Calu3 (cell line): ENCODE data around the gene KITLG. TPM values are rescaled to one million over a fixed set of nuclear protein-coding genes. Genes with fewer than 3 reads are reported as not detected.
"Not testable (repeated sequence)": the region's sequence is repeated elsewhere in the genome, so short reads cannot be mapped to it uniquely, and the experiment has no call there.

Experiments used
- BruUV-seq: library from RNA; stranded (reverse); fragments of 400-500 nt; replicated peaks from 2 replicates; lab custom pipeline; 2021; lab: Mats Ljungman, UMichigan
- CTCF ChIA-PET: fragments of 300-600 bp; sonication (Branson Sonifier 250); formaldehyde crosslinking; loops from one replicate; lab custom pipeline; 2022; ENCODE audit warnings: antibody characterized with exemption; lab: Charles Lee
- DNase-seq: peaks from one replicate; pipeline ENCODE4 v3.0.0; 2022
- H3K27ac Mint-ChIP-seq: one replicate; pipeline ENCODE4 v1.8.0; 2022; ENCODE audit warnings: mixed read lengths; ENCODE audit not compliant: unreplicated experiment
- H3K27me3 Mint-ChIP-seq: one replicate; pipeline ENCODE4 v1.8.0; 2022; ENCODE audit warnings: mixed read lengths; ENCODE audit not compliant: unreplicated experiment
- H3K36me3 Mint-ChIP-seq: one replicate; pipeline ENCODE4 v1.8.0; 2022; ENCODE audit warnings: mild to moderate bottlenecking, moderate library complexity, mixed read lengths; ENCODE audit not compliant: insufficient read depth, unreplicated experiment
- H3K4me1 Mint-ChIP-seq: one replicate; pipeline ENCODE4 v1.8.0; 2022; ENCODE audit warnings: mild to moderate bottlenecking, low read depth, mixed read lengths; ENCODE audit not compliant: unreplicated experiment
- H3K4me3 Mint-ChIP-seq: one replicate; pipeline ENCODE4 v1.8.0; 2022; ENCODE audit warnings: mild to moderate bottlenecking, low read depth, moderate library complexity, mixed read lengths; ENCODE audit not compliant: unreplicated experiment
- H3K9me3 Mint-ChIP-seq: one replicate; pipeline ENCODE4 v1.8.0; 2022; ENCODE audit warnings: low read depth, mixed read lengths; ENCODE audit not compliant: unreplicated experiment
- intact Hi-C: fragments of 100-400 bp; cut with micrococcal nuclease; formaldehyde crosslinking; loops from one replicate; pipeline ENCODE4 v1.10.0; 2022; ENCODE audit not compliant: unreplicated experiment
- total RNA-seq: library from RNA; stranded (reverse); gene quantifications from 2 replicates; pipeline ENCODE4 v1.2.3, GENCODE V29; 2022
- TF ChIP-seq, protein P1 (sequence below): fragments of 200-600 bp; IDR thresholded peaks from one replicate; pipeline ENCODE4 v1.8.0; 2022; ENCODE audit warnings: antibody characterized with exemption; ENCODE audit not compliant: unreplicated experiment

The KITLG gene
- total RNA-seq, 1 experiment from 2014 or later, result 29.9 TPM

DNA sequence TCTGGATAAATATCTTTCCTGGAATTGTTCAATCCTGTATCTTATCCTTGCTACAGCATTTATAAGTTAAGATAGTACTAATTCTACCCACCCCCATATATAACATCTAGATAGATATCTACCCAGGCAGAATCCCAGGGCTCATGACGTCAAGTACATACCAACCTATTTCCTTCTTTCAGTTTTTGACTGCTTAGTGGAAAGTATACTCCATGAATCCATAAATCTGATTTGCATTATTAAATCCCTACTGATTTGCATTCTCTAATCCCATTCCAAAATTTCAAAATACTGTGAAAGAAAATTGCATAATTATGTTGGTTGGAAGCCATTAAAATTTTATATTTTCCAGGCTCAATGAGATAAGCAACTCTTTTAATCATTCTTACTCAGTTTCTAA, 111.7 kb downstream of the KITLG start:
- H3K4me3 Mint-ChIP-seq, result no peak overlapping the region
- no peak for DNase-seq
- CTCF ChIA-PET, result no interaction called here
- no TSS peak for BruUV-seq
- peaks cover 6% of the 10 kb centered on the region for H3K9me3 Mint-ChIP-seq
- no peaks in the 10 kb centered on the region for H3K4me1 Mint-ChIP-seq
- intact Hi-C loops, result no loop called here
- TF ChIP-seq, protein P1, sequence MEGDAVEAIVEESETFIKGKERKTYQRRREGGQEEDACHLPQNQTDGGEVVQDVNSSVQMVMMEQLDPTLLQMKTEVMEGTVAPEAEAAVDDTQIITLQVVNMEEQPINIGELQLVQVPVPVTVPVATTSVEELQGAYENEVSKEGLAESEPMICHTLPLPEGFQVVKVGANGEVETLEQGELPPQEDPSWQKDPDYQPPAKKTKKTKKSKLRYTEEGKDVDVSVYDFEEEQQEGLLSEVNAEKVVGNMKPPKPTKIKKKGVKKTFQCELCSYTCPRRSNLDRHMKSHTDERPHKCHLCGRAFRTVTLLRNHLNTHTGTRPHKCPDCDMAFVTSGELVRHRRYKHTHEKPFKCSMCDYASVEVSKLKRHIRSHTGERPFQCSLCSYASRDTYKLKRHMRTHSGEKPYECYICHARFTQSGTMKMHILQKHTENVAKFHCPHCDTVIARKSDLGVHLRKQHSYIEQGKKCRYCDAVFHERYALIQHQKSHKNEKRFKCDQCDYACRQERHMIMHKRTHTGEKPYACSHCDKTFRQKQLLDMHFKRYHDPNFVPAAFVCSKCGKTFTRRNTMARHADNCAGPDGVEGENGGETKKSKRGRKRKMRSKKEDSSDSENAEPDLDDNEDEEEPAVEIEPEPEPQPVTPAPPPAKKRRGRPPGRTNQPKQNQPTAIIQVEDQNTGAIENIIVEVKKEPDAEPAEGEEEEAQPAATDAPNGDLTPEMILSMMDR, result no peak
- H3K27ac Mint-ChIP-seq, result no peak overlapping the region
- no peaks in the 10 kb centered on the region for H3K36me3 Mint-ChIP-seq
- no peaks in the 10 kb centered on the region for H3K27me3 Mint-ChIP-seq

DNA sequence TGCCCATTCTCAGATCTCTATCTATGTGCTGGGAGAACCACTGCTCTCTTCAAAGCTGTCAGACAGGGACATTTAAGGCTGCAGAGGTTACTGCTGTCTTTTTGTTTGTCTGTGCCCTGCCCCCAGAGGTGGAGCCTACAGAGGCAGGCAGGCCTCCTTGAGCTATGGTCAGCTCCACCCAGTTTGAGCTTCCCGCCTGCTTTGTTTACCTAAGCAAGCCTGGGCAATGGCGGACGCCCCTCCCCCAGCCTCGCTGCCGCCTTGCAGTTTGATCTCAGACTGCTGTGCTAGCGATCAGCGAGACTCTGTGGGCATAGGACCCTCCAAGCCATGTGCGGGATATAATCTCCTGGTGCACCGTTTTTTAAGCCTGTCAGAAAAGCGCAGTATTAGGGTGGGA, 113.6 kb downstream of the KITLG start:
- CTCF ChIA-PET, DNase-seq, BruUV-seq: not testable (repeated sequence)

DNA sequence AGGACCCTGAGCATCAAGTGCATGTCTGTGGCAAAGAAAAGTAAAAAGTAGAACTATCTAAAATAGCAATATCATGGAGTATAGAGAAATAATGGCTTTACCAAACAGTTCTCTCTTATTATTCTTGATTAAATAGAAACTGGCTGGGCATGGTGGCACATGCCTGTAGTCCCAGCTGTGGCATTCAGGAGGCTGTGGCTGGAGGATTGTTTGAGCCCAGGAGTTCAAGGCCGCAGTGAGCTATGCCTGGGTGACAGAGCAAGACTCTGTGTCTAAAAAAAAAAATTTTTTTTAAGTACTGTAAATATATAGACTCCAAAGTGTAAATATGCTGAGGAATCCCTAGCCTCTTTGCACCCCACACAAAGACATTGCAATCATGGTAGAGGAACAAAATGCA, 121.9 kb downstream of the KITLG start:
- Mint-ChIP-seq H3K9me3 (no peaks in the 10 kb centered on the region), H3K4me3 (no peak overlapping the region), H3K27ac (no peak overlapping the region), H3K27me3 (no peaks in the 10 kb centered on the region), H3K4me1 (no peaks in the 10 kb centered on the region), H3K36me3 (no peaks in the 10 kb centered on the region)
- intact Hi-C loops, result no loop called here
- CTCF ChIA-PET, result no interaction called here
- no peak for DNase-seq
- TF ChIP-seq, protein P1, result no peak
- BruUV-seq, result no TSS peak

More for the DNA sequence above, 113.6 kb downstream of the KITLG start:
- H3K9me3 Mint-ChIP-seq, H3K4me3 Mint-ChIP-seq, H3K4me1 Mint-ChIP-seq, H3K36me3 Mint-ChIP-seq, H3K27me3 Mint-ChIP-seq, intact Hi-C loops, H3K27ac Mint-ChIP-seq: not testable (repeated sequence)

DNA sequence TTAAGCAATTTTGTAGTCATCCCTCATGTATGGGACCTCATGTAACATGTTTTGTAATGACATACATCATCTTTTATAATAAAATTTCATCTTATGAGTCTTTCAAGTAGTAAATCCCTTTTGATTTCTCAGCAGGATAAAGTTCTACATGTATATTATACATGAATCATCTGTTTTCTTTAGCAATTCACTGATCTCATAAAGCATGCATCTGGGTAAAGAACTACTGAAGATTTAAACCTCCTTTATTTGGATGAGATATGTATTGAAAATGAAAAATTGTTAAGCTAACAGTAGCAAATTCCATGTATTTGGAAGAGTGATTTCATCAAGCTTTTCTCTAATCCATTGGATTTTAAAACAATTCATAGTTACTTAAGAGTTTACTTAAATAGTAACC, 126.9 kb downstream of the KITLG start:
- TF ChIP-seq, protein P1, result no peak
- H3K36me3 Mint-ChIP-seq, result no peaks in the 10 kb centered on the region
- no peaks in the 10 kb centered on the region for H3K27me3 Mint-ChIP-seq
- no peak overlapping the region for H3K4me3 Mint-ChIP-seq
- CTCF ChIA-PET, result no interaction called here
- intact Hi-C loops, result no loop called here
- no peak for DNase-seq
- no peaks in the 10 kb centered on the region for H3K4me1 Mint-ChIP-seq
- no peaks in the 10 kb centered on the region for H3K9me3 Mint-ChIP-seq
- no peak overlapping the region for H3K27ac Mint-ChIP-seq
- BruUV-seq, result no TSS peak

DNA sequence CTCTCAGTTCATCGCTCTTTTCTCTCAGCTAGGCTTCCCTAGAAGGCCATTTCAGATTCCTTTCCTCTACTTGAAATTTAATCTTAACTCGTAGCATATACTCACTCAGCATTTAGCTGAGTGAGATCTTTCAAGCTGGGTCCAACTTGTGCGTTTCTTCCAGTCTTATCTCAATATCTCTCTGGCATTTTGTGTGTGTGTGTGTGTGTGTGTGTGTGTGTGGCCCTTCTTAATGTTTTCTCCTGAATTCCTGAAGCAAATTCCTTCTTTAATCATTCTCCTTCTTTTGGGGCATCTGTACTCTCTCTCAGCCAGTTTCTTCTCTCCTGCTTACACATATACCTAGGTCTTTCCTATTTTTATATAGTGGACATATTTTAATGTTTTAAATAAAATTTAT, 129.1 kb downstream of the KITLG start:
- BruUV-seq, result no TSS peak
- no peak for DNase-seq
- Mint-ChIP-seq H3K4me3 (no peak overlapping the region), H3K9me3 (no peaks in the 10 kb centered on the region), H3K36me3 (no peaks in the 10 kb centered on the region), H3K27me3 (no peaks in the 10 kb centered on the region), H3K27ac (no peak overlapping the region), H3K4me1 (no peaks in the 10 kb centered on the region)
- intact Hi-C loops, result no loop called here
- TF ChIP-seq, protein P1, result no peak
- CTCF ChIA-PET, result no interaction called here
